TTC549 (cell line): Measurements from ENCODE around the gene METTL4.
"Not testable (repeated sequence)": the region's sequence is repeated elsewhere in the genome, so short reads cannot be mapped to it uniquely, and the experiment has no call there.

Source experiments
- FAIRE-seq: peaks from 2 replicates; lab custom pipeline; 2012; peaks lifted over from hg19 to GRCh38; lab: Jason Lieb, UNC

The METTL4 gene

GRCh38 chr18:2564373-2564772 is 6.9 kb downstream of the METTL4 start:
- FAIRE-seq = no peak

DNA sequence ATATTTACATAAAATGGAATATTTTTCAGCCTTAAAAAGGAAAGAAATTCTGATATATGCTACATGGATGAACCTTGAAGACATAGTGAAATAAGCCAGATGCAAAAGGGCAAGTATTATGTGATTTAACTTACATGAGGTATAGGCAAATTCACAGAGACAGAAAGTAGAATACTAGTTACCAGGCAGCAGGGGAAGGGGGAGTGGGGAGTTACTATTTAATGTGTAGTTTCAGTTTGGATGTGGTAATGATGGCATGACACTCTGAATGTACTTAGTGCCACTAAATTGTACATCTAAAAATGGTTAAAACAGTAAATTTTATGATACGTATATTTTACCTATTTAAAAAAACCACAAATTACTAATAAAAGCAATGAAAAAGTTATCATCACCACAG is 12.1 kb downstream of the METTL4 start:
- FAIRE-seq = no peak

GRCh38 chr18:2557536-2557935 is 13.8 kb downstream of the METTL4 start:
- FAIRE-seq = no peak

DNA sequence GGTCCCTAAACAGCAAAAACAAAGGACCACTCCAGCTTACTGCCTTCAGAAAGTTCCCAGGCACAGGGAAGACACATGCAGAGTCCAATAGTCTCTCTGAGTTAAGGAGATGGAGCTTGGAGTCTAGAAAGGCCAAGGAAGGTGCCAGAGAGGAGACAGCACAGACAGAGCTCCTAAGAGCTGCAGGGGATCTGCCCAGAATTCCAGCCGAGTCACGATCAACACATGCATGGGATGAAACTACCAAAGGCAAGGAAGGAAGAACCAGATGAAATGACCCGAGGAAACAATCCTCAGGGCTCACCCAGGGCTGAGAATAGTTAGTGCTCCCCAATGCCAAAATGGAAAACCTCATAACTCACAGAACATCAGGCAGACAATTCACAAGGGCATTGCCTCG is 15.4 kb downstream of the METTL4 start:
- FAIRE-seq = no peak

- no peak for FAIRE-seq
These were observed 16.6 kb downstream of the METTL4 start for GRCh38 chr18:2554696-2555095.

DNA sequence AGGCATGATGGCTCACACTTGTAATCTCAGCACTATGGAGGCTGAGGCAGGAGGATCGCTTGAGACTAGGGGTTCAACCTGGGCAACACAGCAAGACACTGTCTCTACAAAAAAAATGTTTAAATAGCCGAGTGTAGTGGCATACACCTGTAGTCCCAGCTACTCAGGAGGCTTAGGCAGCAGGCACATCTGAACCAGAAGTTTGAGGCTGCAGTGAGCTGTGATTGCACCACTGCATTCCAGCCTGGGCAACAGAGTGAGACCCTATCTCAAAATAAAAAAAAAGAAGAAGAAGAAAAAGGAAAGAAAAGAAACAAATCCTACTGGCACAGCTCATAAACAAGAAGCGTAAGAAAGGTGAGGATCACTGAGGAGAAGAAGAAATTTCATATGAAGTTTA is 19.9 kb downstream of the METTL4 start:
- no peak for FAIRE-seq

DNA sequence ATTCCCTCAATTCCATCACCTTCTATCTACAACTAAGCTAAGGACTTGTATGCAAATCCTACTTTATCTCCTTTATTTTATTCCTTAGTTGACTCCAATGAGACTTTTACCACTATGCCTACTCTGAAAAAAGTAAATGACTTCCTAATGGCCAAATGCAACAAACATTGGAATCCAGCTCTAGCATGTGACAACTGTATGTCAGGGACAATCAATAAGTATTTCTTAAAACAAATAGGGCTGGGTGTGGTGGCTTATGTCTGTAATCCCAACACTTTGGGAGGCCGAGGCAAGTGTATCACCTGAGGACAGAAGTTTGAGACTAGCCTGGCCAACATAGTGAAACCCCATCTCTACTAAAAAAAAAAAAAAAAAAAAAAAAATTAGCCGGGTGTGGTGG is 21.8 kb downstream of the METTL4 start:
- FAIRE-seq = no peak

DNA sequence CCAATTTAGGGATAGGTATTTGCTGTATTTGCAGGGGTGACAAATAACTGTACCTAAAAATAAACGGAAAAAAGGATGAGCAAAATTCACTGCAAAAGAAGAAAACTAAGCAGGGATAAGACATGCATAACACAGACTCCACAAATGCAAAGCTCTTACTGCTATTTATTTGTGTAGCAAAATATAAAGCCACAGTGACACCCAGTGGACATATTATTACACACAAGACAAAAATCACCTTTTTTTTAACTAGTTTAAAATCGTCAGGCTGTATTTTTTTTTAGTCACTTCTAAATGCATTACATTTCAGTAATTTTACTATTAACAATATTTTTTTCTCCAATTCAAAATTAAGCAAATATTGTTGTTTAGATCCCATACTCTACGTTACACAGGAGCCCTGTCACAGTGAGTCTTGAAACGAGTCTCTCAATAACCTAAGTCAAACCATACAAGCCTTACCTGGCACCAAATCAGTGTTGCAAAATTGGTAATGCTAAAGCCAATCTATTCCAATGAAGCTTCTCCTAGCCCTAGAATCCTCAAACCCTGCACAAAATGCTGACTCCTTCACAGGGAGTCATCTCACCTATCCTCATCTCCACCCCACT is 23.7 kb downstream of the METTL4 start:
- peak; percentile 94 for FAIRE-seq

GRCh38 chr18:2545155-2545554 is 26.1 kb downstream of the METTL4 start:
- FAIRE-seq = no peak

- peak; percentile 93 for FAIRE-seq
These were observed 29.3 kb downstream of the METTL4 start for GRCh38 chr18:2541925-2542563.

DNA sequence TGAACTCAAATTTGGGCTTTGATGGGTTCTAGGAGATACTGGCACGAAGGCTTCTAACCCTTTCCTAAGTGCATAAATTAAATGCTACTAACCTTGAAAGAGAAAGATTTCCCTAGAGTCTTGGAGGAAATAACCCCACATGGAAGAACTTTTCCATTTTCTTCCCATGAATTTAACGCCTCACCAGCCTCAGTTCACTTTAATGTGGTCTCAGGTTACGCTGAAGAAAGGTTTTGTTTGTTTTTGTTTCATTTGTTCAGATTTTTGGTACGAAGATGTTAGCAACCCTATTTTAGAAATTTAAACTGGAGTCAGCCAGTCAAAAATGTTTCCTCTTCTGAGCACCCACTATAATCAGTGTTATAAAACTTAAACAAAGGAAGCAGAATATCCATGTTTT is 30.7 kb downstream of the METTL4 start:
- FAIRE-seq = no peak

- FAIRE-seq = no peak
These were observed 32.5 kb downstream of the METTL4 start for GRCh38 chr18:2538844-2539243.

DNA sequence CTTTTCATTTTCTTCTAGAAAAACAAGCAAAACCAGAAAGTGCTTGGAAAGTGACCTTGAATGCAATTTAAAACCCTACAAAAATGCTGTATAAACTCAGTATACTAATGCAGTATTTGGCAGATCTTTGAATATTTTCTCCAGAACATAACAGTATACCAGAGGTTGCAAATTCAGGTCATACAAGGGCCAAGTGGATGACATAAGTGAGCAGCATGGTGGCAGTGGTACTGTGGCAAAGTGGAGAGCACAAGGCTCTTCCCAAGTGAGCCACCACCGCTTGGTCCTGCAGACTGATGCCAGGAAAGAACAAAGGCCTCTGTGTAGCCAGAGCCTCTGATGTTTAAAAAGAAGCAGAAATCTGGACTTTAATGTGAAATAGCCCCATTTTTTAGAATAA is 33.1 kb downstream of the METTL4 start:
- FAIRE-seq = no peak

DNA sequence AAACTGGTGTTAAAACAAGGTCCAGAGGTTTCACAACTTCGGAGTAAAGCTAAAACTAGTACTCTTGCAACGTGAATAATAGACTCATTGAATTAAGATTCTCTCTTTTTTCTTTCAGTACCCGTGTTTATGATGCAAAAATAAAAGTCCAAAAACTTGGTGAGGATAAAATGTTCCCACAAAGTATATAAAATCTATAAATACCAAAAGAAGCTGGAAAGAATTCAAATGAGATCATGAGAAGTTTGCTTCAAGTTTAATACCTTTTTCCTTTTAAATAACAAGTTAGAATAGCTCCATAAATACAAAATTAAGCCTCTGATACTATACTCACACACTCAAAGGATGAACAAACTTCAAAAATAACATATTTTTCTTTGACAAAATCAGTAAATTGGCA is 34.0 kb downstream of the METTL4 start:
- no peak for FAIRE-seq

DNA sequence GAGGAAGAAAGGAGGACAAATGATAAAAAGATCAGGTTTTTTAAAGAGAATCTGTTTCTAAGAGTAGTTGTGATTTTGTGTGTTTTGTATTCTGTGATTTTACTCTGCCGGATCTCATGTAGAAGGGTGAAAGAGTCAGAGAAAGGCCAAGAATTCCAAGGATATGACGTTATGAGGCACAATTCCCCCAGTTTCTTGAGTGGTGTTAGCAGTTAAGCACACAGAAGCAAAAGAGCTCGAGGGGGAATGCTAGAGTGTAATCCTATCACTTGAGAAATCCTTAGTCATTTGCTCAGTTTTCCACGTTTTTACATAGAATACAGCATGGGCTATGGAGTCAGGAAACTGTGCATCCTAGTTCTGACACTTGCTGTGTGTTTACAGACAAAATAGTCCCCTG is 34.8 kb downstream of the METTL4 start:
- no peak for FAIRE-seq

GRCh38 chr18:2536063-2536462 is 35.2 kb downstream of the METTL4 start:
- FAIRE-seq = no peak

GRCh38 chr18:2535419-2535910 is 35.8 kb downstream of the METTL4 start:
- FAIRE-seq = no peak

DNA sequence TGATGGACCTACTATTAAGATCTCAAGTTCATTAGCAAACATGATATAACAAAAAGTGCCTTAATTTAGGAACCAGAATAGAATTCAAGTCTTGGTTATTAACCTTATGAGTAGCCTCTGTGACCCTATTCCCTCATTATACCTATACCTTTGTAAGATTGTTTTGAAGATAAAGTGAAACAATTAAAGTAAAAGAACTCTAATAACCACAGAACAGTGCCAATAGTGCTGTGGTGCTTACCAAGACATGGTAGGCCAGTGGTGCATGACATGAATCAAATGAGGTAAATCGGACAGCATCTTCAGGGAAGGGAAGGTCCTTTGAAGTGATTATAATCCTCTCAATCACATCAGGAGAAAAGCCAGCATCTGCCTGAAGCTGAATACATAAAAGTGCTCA is 36.4 kb downstream of the METTL4 start:
- FAIRE-seq = no peak

DNA sequence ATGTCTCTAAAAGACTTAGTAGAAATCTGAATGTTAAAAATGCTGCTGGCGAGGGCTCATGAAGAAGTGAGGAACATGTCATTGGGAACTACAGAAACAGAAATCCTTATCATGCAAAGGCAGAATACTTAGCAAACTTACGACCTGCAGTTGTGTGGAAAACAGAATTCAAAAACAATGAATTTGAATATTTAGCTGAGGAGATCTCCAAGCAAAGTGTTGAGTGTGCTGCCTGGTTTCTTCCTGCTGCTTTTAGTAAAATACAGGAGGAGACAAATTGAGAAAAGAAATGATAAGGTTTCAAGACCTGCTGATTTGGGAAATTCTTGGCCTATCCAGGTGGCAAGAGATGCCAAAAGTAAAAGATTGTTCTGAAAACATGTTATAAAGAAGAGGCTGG is 38.5 kb downstream of the METTL4 start:
- FAIRE-seq = no peak

DNA sequence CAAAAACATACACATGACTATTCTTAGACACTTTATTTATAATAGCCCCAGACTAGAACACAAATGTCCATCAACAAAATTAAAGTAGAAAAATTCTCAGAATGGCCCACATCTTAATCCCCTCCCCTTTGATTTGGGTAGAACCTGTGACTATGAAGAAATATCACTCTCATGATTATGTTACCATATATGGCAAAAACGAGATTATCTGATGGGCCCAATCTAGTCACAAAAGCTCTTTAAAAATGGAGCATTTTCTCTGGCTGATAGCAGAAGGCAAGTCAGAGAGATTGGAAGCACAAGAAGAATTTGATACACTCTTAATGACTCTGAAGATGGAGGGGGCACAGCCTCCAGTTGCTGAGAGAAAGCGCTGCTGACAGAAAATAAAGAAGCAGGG is 39.6 kb downstream of the METTL4 start:
- no peak for FAIRE-seq

DNA sequence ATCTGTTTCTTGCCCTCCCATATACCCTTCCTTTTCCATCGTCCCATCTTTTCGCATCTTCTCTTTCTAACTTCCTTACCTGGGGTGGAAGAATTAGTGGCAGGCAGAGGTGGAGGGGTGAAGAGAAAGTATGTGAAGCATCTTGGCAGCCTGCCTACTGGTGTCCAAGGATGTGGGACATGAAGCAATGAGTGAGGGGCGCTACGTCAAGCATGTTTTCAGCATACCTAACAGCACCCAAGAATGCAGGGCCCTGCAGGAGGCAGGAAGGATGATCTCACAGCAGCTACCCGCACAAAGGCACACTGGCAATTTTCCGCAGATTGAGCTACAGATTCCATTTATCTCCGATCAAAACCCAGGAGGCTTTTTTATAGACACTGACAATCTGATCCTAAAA is 42.2 kb downstream of the METTL4 start:
- no peak for FAIRE-seq

DNA sequence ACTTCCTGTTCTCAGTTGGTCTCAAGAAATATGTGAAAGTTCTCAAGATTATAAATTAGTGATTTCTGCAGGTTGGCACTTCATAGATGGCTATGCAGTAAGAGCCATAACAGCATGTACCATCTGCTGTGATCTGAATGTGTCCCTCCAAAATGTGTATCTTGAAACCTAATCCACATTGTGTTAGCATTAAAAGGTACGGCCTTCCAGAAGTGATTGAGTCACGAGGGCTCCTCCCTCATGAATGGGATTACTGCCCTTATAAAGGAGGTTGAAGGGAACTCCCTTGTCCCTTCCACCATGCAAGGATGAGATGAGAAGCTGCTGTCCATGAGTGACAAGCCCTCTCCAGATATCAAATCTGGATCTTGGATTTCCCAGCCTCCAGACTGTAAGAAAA is 45.0 kb downstream of the METTL4 start:
- FAIRE-seq = no peak

DNA sequence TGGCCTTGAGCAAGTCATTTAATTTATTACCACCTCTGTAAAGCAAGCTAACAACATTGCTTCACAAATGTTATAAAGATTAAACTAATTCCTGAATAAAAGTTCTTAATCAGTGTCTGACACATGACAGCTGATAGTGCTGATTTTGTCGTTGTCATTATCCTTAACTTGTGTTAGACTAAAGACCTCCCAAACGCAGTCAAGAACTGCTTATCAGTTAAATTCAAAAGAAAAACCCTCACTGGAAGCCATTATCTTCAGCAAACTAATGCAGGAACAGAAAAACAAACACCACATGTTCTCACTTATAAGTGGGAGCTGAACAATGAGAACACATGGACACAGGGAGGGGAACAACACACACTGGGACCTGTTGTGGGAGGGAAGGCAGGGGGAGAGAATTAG is 46.5 kb downstream of the METTL4 start:
- not testable (repeated sequence) for FAIRE-seq

- no peak for FAIRE-seq
These were observed 49.2 kb downstream of the METTL4 start for GRCh38 chr18:2522112-2522511.
